NCI-H1092 (cell line): ENCODE results near the gene ZFPM1.

Source experiments
- DNase-seq: peaks from one replicate; lab custom pipeline; 2025; lab: John Stamatoyannopoulos, UW

ZFPM1 gene

GRCh38 chr16:88540346-88540977 lies 87.4 kb downstream of the ZFPM1 start:
- no peak for DNase-seq

- DNase-seq: no peak
Measured at GRCh38 chr16:88541831-88542616, 88.9 kb downstream of the ZFPM1 start.

- DNase-seq: no peak
Measured at GRCh38 chr16:88543230-88543813, 90.2 kb downstream of the ZFPM1 start.

DNA sequence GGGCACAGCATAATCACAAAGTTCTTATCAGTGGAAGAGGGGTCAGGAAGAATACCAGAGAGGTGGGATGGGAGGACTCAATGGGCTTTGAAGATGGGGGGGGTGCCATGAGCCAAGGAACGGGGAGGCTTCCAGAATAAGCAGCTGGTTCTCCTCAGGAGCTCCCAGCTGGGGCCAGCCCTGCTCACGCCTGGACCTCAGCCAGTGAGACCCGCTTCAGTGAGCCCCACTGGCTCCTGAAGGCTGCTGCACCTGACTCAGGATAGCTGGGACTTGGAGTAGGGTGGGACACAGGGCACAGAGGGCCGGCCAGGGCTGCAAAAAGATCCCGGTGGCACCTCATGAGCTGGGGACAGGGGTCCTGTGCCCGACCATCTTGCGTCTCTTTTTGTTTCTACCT lies 92.7 kb downstream of the ZFPM1 start:
- no peak for DNase-seq

GRCh38 chr16:88548131-88548874 lies 95.2 kb downstream of the ZFPM1 start:
- no peak for DNase-seq

DNA sequence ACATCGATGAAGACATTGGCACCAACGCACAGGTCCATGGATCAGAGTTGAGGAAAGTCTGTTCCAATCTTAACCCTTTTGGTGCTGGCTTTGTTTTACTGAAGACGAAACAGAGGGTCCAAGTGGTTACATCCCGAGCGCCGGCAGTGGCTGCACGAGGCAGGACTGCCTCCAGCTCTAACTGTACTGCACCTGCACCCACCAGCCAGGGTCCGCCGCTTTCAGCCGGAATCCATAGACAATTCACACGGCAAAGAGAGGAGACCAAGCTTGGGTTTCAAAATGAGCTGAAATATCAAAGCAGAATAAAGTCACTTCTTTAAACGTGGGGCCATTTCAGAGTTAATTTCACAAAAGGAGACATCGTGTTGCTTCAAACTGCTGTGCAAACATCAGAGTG lies 95.9 kb downstream of the ZFPM1 start:
- DNase-seq: no peak

DNA sequence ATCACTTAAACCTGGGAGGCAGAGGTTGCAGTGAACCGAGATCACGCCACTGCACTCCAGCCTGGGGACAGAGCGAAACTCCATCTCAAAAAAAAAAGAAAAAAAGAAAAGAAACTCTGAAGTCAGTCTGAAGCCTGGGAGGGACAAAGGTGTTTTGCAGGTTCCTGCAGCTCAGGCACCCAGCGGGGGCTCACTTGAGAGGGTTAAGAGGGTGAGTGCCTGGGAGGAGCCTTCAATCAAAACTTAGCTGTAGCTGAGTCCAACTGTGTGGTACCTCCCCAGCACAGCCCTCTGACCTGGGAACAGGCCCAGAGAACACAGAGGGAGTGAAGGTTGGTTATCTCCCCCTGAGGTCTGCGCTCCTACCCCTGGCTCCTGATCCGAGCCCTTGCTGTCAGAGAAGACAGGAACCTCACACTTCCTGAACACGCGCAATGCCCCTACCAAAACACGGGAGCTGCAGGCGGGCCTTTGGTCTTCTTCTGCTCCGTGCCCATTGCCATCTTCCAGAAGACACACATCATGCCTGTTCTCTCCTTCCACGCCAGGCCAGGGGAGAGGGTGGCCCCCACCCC lies 96.7 kb downstream of the ZFPM1 start:
- no peak for DNase-seq

GRCh38 chr16:88550246-88550661 lies 97.2 kb downstream of the ZFPM1 start:
- no peak for DNase-seq

- DNase-seq: no peak
Measured at GRCh38 chr16:88552166-88552565, 99.1 kb downstream of the ZFPM1 start.

DNA sequence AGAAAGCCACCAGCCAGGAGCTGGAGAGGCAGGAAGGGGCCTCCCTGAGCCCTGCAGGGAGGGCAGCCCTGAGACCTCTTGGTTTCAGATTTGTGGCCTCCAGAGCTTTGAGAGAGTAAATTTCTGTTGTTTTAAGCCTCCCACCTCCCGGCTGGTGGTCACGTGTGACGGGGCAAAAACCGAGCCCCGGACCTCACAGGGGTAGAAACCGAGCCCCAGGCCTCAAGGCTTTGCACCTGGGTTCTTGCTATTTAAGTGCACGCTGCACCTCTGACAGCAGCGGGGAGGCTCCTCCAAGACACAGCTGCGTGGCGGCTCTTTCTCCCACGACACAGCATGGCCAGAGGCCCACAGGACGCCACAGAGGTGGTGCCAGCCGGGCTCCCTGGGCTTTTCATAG lies 99.7 kb downstream of the ZFPM1 start:
- DNase-seq: no peak

DNA sequence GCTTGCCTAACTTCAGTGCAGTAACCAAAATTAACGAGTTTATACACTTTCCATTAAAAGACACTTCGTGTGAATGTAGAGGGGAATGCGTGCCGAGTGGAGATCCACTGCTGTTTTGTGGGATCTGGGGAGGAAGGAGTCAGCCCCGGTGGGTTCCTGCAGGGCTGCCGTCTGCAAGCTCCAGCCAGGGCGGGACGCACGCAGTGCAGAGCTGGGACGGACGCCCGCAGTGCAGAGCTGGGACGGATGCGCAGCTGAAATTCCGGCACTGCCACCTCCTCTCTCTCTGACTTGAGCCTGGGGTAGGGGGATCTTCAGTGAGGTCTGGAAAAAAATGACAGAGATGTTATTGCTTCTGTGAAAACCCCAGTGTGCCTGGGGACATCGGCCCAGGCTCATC lies 100.7 kb downstream of the ZFPM1 start:
- no peak for DNase-seq

DNA sequence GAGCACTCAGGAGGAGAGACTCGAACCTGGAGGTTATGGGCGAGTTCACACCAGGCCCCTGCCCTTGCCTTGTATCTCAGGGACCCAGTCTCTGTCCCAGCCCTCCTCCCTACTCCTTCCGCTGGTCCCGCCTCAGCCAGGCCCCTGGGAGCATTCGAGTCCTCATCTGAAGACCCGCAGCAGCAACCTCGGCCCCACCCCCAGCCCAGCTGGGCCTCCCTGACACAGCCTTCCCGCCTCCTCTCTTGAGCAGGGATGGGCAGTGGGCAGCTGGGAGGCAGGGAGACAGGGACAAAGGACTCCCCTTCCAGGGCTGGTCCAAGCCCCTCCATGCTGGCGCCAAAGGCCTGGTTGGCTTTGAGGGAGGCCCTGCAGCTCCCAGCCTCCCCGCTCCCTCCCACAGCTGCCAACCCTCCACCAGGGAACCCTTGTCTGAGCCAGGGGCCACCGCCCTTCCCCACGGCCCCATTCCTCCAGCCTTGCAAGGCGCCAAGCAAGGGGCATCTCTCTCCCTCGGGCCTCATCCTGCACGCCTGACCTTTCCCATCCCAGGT lies 101.7 kb downstream of the ZFPM1 start:
- no peak for DNase-seq

GRCh38 chr16:88556294-88556988 lies 103.4 kb downstream of the ZFPM1 start:
- DNase-seq: no peak

DNA sequence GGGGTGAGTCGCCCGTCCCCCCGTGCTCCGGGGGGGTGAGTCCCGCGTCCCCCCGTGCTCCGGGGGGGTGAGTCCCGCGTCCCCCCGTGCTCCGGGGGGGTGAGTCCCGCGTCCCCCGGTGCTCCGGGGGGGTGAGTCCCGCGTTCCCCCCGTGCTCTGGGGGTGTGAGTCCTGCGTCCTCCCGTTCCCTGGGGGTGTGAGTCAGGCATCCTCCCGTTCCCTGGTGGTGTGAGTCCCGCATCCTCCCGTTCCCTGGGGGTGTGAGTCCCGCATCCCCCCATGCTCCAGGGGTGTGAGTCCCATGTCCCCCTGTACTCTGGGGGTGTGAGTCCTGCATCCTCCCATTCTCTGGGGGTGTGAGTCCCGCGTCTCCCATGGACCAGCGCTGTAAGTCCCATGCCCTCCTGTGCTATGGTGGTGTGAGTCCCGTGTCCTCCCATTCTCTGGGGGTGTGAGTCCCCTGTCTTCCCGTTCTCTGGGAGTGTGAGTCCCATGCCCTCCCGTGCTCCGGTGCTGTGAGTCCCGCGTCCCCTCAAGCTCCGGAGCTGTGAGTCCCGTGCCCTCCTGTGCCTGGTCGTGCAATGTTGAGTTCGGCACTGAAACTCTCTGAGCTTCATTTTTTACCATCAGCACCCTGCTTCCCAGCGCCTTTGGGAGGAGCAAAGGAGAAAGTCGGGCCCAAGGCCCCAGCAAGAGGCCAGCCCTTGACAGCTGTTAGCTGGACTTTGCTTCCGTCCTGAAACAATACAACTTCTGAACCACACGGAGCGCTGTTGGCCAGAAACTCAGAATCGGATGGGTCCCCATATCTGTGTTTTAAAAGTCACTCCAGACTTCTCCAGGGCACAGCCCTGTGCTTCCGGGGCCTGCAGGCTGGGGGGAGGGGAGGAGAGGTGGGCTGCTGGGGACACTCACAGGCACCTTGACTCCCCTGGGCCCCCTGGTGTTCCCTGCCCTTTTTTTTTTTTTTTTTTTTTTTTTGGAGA lies 105.7 kb downstream of the ZFPM1 start:
- DNase-seq: peak; percentile 28

DNA sequence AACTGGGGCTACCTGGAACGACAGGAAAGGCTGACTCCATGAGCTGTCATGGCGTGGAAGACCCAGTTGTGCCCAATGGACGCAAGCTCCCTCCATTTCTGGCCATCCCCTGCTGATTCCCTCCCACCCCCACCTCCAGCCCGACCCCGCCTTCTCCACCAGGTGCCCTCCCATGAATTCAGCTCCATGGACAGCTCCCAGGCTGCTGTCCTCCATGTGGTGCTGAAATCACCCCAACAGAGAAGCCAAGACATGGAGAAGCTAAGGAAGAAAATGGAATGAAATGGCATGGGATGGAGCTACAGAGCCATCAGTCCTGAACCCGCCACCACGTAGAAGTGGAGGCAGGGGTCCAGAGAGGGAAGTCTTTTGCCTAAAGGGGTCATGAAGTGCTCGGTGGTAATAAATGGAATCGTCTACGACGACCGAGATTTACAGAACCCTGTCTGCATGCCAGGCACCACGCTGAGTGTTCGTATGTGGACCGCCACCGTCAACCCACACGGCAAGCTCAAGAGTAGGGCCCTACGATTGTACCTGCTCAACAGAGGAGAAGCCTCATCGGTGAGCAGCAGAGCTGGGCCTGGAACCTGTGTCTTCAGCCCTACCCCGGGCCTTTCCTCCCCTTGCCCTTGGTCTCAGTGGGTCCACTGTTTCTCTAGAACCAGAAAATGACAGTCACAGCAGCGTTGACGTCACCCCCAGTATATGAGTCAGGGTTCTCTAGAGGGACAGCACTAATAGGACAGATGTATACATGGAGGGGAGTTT lies 107.8 kb downstream of the ZFPM1 start:
- DNase-seq: no peak

GRCh38 chr16:88561485-88562359 lies 108.6 kb downstream of the ZFPM1 start:
- no peak for DNase-seq

GRCh38 chr16:88566158-88566557 lies 113.1 kb downstream of the ZFPM1 start:
- no peak for DNase-seq
